ENCODE data around the gene ENAH.
"Not testable (repeated sequence)": the region's sequence is repeated elsewhere in the genome, so short reads cannot be mapped to it uniquely, and the experiment has no call there.

Gene ENAH

DNA sequence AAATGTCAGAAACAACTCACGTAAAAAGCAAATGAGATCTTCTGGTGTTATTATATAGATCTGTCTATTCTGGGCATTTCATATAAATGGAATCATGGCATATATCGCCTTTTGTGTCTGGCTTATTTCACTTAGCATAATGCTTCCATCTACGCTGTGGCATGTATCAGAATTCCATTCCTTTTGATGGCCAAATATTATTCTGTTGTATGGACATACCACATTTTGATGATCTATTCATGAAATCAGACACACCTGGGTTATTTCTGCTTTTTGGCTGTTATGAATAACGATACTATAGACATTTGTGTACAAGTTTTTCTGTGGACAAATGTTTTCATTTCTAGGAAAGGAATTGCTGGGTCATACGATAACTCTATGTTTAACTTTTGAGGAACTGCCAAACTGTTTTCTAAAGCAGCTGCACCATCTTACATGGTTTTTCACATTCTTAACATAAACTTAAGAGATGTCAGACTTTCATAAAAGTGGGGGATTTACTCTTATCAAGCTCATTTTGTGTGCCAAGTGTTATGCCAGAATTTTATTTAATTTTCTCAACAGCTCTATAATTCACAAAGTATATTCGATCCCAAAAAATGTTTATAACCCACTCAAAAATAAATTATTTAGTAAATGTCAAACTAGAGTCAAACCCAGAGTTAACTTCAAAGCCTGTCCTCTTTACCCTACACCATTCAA lies 7.6 kb downstream of the ENAH start:
- DNase-seq (ENCODE audit: low spot score), result no peak

DNA sequence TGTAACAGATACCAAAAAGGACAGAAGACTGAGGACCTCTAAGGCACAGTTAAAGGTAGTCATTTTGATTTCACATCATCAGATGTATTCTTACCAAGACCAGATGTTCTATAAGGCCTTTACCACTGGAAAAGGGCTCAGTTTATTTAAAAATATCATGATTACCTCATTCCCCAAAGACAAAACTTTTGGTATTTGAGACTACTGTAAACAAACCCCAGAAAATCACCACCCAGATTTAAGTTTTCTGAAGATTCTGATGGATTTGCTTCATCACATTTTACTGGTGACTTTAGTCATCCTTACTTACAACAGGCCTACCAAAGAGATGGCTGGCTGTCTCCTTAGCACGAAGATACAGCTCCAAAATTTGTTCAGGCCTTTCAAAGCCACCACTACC lies 8.3 kb downstream of the ENAH start:
- no peak for DNase-seq (ENCODE audit: low spot score)

DNA sequence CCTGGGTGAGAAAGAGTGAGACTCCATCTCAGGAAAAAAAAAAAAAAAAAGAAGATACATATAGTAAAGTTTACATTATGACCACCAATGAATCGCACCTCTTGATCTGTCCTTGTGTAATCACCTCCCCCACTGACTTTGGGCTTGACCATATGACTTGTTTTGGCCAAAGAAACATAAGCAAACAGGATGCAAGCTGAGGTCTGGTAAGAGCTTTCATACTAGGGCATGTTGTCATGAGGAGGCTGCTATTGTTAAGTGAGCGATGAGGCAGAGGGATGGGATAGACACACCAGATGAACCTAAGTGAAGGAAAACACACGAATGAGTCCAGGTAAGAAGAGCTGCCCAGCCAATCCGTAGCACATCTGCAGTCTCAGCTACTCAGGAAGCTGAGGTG lies 10.7 kb downstream of the ENAH start:
- DNase-seq (ENCODE audit: low spot score), result no peak

DNA sequence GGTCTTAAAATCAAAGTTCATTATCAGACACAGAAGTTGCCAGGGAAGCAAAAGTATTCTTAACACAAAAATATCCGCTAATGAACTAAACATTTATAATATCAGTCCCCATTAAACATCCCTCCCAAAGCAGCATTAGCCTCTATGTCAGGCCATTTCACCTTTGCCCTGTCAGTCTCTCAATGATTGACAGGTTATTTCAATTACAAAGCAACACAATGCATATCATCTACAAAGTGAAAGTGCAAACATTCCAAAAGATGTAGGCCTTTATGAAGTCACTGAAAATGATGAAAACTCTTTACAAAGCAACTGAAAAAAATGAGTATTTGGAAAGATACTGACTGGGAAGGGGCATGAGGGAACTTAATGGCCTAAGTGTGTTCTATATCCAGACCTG lies 14.1 kb downstream of the ENAH start:
- no peak for DNase-seq (ENCODE audit: low spot score)

DNA sequence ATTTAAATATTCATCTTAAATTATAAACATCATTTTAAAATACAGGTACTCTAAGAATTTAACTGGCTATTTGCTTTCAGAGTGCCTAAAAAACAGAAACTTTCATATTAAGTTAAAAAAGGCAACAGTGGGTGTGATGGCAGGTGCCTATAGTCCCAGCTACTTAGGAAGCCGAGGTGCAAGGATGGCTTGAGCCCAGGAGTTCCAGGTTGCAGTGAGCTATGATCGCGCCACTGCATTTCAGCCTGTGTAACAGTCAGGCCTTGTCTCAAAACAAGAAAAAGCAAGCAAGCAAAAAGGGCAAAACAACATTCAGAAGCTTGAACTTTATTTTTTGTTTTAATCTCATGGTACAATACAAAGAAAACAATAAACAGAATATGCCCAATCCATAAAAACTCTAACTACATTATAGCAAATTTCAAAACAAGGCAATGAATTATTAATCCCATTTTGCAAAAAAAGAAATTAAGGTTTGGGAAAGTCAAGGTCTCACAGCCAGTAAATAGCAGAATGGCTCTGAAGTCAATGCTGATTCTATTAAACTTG lies 15.2 kb downstream of the ENAH start:
- no peak for DNase-seq (ENCODE audit: low spot score)

DNA sequence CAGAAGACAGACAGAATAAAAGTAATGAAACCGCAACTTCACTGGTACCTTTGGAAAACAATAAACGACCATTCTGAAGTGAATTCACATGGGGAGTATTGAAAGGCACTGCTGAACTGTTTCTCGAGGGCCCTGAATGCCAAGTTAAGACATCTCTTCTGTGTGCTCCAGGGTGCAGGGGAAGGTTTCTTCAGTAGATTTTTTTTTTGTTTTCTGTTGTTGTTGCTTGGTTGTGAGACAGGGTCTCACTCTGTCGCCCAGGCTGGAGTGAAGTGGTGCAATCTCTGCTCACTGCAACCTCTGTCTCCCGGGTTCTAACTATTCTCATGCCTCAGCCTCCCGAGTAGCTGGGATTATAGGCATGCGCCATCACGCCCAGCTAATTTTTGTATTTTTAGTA lies 15.9 kb downstream of the ENAH start:
- not testable (repeated sequence) for DNase-seq (ENCODE audit: low spot score)

DNA sequence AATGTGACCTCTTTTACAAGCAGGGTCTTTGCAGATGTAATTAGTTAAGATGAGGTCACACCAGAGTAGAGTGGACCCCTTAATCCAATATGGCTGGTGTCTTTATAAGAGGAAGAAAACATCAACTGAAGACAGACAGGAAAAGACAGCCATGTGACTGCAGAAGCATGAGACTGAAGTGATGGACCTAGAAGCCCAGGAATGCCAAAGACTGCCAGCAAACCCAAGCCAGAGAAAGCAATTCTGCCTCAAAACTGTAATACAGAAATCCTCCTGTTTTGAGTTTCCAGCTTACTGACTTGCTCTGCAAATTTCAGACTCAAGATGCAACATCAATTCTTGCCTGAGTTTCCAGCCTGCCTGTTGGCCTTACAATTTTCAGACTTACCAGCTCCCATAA lies 17.3 kb downstream of the ENAH start:
- DNase-seq (ENCODE audit: low spot score), result no peak

DNA sequence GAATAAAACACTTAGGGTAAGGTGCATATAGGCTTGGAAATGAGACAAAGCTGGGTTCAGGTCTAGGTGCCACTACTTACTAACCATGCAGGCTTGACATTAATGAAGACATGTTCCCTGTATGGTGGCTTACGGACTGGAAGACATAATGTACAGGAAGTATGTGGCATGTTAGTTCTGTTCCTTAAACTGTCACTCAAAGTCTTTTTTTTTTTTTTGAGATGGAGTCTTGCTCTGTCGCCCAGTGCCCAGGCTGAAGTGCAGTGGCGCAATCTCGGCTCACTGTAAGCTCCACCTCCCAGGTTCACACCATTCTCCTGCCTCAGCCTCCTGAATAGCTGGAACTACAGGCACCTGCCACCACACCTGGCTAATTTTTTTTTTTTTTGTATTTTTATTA lies 20.1 kb downstream of the ENAH start:
- DNase-seq (ENCODE audit: low spot score), result not testable (repeated sequence)

DNA sequence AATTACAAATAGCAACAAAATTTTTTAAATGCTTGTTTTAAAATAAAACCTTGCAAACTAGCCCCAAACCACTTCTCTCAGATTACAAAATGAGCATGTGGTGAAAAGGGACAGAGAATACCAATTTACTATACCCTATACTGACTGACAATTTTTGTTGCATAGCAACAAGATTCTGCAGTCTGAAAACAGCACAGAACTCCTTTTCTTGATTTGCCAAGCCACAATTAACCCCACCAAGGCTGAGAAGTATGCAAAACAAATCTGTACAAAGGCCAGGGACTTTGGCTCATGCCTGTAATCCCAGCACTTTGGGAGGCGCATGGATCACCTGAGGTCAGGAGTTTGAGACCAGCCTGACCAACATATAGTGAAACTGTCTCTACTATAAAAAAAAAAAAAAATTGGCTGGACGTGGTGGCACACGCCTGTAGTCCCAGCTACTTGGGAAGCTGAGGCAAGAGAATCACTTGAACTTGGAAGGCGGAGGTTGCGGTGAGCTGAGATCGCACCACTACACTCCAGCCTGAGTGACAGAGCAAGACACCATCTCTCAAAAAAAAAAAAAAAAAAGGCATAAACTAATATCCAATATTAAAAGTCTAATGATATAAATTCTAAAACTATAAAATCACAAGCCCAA lies 21.8 kb downstream of the ENAH start:
- no peak for DNase-seq (ENCODE audit: low spot score)

DNA sequence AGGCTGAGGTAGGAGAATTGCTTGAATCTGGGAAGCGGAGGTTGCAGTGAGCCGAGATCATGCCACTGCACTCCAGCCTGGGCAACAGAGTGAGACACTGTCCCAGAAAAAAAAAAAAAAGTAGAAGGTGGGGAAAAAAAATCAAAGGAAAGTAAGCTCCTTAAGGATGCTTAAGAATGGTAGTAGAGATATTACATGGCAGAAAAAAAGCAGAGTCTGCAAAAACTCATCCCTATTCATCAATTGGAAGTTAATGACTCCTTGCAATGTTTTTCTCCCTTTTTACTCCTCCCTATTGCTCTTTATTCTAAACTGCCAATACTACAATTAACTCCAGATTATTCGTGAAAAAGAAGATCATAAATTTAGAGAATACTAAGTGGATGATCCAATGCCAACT lies 23.4 kb downstream of the ENAH start:
- DNase-seq (ENCODE audit: low spot score), result no peak

DNA sequence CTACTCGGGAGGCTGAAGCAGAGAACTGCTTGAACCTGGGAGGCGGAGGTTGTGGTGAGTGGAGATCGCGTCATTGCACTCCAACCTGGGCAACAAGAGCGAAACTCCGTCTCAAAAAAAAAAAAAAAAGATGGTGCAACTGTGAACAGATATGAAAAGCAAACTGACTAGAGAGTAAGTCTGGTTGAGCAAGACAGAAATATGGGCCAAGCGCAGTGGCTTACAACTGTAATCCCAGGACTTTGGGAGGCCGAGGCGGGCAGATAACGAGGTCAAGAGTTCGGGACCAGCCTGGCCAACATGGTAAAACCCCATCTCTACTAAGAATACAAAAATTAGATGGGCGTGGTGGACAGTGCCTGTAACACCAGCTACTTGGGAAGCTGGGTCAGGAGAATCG lies 24.1 kb downstream of the ENAH start:
- DNase-seq (ENCODE audit: low spot score), result not testable (repeated sequence)

DNA sequence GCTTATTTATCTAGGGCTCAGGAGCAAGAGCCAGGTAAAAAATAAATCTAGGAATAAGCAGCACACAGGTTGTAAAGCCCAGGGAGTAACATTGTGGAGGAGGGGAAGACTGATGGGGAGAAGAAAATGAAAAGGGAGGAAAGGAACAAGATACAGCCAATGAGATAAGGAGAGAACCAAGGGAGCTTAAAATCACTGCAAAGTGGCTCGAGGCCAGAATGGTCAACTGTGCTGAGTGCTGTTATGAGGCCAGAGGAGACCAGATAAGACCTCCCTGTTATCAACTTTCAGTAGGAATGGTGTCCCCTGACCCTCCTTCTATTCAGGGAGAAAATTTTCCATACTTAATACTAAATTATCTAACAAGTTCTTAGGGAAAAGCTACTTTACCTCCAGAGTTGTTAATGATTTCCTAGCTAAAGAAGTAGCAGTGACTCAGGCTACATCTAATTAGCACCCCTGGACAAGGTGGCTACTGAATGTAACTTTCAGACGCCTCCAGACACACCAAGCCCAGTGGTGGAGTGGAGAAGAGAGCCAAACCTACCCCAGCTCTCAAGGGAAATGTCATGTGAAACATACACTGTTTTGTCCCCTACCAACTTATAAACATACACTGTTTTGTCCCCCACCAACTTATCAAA lies 25.5 kb downstream of the ENAH start:
- DNase-seq (ENCODE audit: low spot score), result no peak

DNA sequence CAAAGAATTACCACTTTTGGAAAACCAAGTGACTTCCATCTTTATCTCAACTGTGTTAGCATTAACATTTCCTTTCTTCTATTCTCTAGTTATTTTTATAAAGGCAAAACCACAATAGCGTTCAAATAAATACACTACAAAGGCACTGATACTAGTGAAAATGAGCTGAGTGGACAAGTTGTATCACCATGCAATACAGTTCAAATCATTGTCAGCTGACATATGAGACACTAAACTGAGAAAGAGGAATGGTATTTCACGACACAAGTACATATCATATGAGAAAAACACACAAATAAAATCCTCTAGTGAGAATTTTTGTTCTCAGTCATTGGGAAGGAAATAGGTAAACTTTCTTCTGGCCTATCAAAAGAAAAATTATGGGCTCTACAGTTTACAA lies 26.2 kb downstream of the ENAH start:
- no peak for DNase-seq (ENCODE audit: low spot score)

DNA sequence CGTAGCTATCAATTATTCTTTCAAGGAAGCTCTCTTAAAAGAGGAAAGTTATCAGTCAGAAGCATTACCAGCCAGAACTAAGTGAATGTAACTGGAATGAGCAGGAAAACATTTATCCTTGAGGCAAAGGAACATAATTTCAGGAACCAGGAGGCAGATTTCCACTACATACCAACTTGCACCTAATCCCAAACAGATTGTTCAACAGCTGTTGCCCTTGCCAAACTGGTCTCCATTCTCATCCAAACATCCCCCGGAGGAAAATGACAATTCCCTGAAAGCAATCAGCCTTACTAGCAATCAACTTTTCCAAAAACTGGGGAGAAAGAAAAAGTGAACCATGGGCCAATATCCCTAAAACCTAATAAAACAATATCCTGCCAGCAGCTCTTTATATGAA lies 35.0 kb downstream of the ENAH start:
- DNase-seq (ENCODE audit: low spot score), result peak; percentile 9

DNA sequence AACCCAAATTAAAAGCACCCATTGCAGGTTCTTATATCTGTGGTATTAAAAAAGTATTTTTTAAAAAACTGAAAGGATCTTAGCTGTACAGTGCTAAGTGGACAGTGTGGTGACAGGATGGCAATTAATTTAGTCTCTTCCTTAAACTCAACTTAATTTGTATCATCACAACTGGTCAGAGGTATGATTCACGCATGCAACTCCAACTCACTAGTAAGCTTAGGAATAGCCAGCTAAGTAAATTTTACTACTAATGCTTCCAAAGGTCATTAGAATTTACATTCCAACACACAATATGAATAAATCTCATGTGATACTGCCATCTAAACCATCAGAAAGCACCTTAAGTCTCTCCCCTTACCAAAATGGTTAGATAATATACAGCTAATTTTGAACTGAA lies 35.4 kb downstream of the ENAH start:
- no peak for DNase-seq (ENCODE audit: low spot score)

DNA sequence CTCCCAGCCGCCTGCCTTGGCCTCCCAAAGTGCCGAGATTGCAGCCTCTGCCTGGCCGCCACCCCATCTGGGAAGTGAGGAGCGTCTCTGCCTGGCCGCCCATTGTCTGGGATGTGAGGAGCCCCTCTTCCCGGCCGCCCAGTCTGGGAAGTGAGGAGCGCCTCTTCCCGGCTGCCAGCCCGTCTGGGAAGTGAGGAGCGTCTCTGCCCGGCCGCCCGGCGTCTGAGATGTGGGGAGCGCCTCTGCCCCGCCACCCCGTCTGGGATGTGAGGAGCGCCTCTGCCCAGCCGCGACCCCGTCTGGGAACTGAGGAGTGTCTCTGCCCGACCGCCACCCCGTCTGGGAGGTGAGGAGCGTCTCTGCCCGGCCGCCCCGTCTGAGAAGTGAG lies 37.5 kb downstream of the ENAH start:
- DNase-seq (ENCODE audit: low spot score), result not testable (repeated sequence)

DNA sequence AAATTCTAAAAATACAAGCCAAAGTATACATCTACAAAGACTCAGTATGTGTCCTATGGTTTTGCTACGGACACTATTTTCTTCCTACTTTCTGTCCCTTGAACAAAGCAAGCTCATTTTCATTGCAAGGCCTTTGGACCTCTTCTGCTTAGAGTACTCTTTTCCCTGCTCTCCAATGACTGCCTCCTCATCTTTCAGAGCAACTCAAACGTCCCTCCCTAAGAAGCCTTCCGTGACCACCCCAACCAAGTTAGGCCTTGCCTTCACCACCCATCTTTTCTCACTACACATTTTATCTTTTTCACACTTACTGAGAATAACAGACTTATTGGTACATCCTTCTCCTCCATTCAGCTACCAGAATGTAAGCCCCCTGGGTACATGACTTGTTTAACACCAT lies 39.9 kb downstream of the ENAH start:
- peak; percentile 17 for DNase-seq (ENCODE audit: low spot score)

DNA sequence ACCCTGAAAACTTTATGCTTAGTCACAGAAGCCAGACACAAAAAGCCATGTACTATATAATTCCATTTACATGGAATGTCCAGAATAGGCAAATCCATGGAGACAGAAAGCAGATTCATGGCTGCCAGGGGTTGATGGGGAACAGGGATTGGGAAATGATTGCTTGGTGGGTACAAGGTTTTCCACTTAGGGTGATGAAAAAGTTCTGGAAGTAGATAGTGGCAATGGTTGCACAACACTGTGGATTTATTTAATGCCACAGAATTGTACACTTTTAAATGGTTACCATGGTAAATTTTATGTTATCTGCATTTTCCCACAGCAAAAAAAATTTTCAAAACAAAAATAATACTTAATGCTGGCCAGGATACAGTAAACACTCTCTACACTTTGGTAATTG lies 40.6 kb downstream of the ENAH start:
- DNase-seq (ENCODE audit: low spot score), result no peak

DNA sequence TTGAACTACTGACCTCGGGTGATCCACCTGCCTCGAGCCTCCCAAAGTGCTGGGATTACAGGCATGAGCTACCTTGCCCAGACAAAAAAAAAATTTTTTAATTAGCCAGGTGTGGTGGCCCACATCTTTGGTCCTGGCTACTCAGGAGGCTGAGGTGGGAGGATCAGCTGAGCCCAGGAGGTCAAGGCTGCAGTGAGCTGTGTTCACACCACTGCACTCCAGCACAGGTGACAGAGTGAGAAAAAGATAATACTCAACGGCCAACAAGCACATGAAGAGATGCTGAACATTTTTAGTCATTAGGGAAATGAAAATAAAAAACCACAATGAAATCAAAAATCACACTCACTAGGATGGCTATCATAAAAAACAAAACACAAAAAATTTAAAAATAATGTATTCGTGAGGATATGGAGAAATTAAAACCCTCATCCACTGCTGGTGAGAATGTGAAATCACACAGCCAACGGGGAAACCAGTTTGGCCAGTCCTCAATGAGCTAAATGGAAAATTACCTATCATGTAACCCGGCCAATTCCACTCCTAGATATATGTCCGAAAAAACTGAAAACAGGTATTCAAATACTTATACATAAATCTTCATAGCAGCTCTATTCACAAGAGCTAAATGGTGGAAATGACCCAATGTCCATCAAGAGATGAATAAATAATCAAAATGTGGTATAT lies 41.2 kb downstream of the ENAH start:
- no peak for DNase-seq (ENCODE audit: low spot score)

DNA sequence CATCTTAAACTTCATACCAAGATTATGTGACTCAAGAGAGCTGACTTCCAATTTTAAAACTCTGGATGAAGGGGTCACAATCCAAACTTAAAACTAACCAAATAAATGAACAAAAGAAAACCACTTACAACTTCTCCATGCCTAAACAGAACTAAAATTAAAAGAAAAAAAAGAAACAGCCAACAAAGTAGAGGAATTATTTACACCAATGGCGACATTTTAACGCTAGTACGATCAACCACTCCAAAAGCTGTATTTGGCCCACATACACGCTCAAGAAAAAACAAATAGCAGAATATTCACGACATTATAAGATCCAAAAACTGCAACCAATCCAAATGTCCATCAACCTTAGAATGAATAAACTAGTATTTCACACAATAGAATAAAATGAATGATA lies 42.4 kb downstream of the ENAH start:
- DNase-seq (ENCODE audit: low spot score), result no peak

DNA sequence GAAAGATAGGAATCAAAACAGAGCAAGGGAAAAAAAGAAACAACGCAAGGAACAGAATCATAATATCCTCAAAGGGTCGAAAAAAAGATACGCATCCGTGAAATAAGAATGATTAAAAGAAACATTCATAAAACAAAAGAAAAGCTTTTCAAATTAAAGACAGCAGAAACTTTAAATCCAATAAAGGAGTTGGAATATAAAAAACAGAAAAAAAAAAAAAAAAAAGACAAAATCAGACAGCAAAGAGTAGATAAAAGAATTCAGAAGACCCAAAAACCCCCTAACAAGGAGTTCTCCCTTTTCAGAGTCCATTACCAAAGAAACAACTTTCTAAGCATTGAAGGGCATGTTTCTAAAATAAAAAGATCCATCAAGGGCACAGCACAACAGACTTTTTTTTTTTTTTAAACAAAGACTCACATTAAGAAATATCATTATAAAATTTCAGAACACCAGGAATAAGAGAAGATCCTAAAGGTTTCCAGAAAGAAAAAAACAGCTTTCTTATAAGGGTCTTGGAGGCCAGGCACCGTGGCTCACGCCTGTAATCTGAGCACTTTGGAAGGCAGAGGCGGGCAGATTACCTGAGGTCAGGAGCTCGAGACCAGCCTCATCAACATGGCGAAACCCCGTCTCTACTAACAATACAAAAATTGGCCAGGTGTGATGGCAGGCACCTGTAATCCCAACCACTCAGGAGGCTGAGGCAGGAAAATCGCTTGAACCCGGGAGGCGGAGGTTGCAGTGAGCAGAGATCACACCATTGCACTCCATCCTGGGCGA lies 44.7 kb downstream of the ENAH start:
- no peak for DNase-seq (ENCODE audit: low spot score)

DNA sequence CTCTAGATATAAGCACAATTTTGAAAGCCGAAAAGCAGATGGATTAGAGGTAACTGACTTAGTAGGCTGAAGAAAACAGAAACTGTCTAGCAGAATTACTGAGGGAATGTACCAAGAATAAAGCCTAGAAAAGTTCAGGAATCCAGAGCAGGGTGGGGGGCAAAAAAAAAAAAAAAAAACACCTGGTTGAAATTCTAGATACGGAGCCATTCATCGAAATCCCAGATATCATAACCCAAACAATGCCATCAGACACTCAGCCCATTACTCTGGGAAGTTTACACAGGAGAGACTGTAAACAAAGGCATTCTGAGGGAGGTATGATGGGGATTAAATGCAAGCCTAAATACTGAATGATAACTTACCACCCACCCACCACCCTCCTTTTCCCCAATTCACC lies 45.6 kb downstream of the ENAH start:
- DNase-seq (ENCODE audit: low spot score), result no peak
